K562 (cell line): ENCODE data around the gene CSRNP2. TPM values are rescaled to one million over a fixed set of nuclear protein-coding genes. Genes with fewer than 3 reads are reported as not detected.

ENCODE experiments used
- ATAC-seq: fragments of 200-7000 bp; cut with Tn5 transposase; 3 replicates; pipeline ENCODE4 v1.9.1; 2020; ENCODE audit warnings: moderate library complexity
- BruUV-seq: library from RNA; stranded (reverse); fragments of 400-500 nt; replicated peaks from 2 replicates; lab custom pipeline; 2021; lab: Mats Ljungman, UMichigan
- CTCF ChIA-PET: fragments of 300-600 bp; formaldehyde crosslinking; extraction: SDS; loops from one replicate; lab custom pipeline; 2021; ENCODE audit warnings: low intra/inter-chr PET ratio; lab: Yijun Ruan, JAX
- POLR2A ChIA-PET: fragments of 300-600, 350-650 bp; sonication (Branson Sonifier 250); formaldehyde crosslinking; extraction: SDS; loops from one replicate; lab custom pipeline; 2021; ENCODE audit warnings: antibody characterized with exemption, inconsistent platforms; lab: Yijun Ruan, JAX
- DNase-seq, 4 experiments: peaks; one replicate each; pipeline versions ENCODE4 v3.0.0 to v3.0.0-alpha.2; 2011 to 2018; ENCODE audit warnings: low spot score in 3 of 4, mixed read lengths in 3 of 4; ENCODE audit errors: extremely low read depth in 1 of 4
- FAIRE-seq: peaks from 2 replicates; lab custom pipeline; 2011; peaks lifted over from hg19 to GRCh38; lab: Jason Lieb, UNC
- H2AFZ ChIP-seq: 2 replicates; pipeline ENCODE4 v1.6.0; 2011; ENCODE audit warnings: low read depth, low read length, control low read depth, inconsistent platforms
- H3K27ac ChIP-seq: fragments of 200-600 bp; 3 replicates; pipeline ENCODE4 v1.8.0; 2011; ENCODE audit warnings: low read depth, mild to moderate bottlenecking, control low read depth, inconsistent platforms, low read length, moderate library complexity, mixed read lengths; ENCODE audit errors: extremely low read depth
- H3K27me3 ChIP-seq, 2 experiments: fragments of 300-600 bp in 1 of 2; 2 replicates in 1 of 2; 3 replicates in 1 of 2; pipeline versions ENCODE4 v1.6.0 to v1.8.0; 2011; ENCODE audit warnings: inconsistent platforms in 2 of 2, low read length in 2 of 2, mild to moderate bottlenecking in 1 of 2, mixed read lengths in 1 of 2, moderate library complexity in 1 of 2; ENCODE audit not compliant: control insufficient read depth in 2 of 2, insufficient read depth in 2 of 2
- H3K36me3 ChIP-seq: fragments of 300-600 bp; 3 replicates; pipeline ENCODE4 v1.8.0; 2011; ENCODE audit warnings: mild to moderate bottlenecking, low read length, inconsistent platforms; ENCODE audit not compliant: control insufficient read depth, insufficient read depth
- H3K4me1 ChIP-seq, 2 experiments: fragments of 200-600 bp in 1 of 2; replicated peaks in 1 of 2; 2 replicates in 1 of 2; 3 replicates in 1 of 2; pipeline versions ENCODE4 v1.5.1 to v1.8.0; 2011; ENCODE audit warnings: inconsistent platforms in 2 of 2, low read length in 2 of 2, mild to moderate bottlenecking in 1 of 2, mixed read lengths in 1 of 2, moderate library complexity in 1 of 2; ENCODE audit not compliant: control insufficient read depth in 2 of 2, insufficient read depth in 2 of 2
- H3K4me2 ChIP-seq: 2 replicates; pipeline ENCODE4 v1.6.1; 2011; ENCODE audit warnings: low read length, control low read depth, inconsistent platforms, mixed read lengths; ENCODE audit not compliant: insufficient read depth
- H3K4me3 ChIP-seq: fragments of 200-600 bp; sonication (generic), shearing (Covaris generic); 2 replicates; pipeline ENCODE4 v1.5.1; 2016; ENCODE audit warnings: control low read depth, inconsistent platforms
- H3K79me2 ChIP-seq: fragments of 200-600 bp; 3 replicates; pipeline ENCODE4 v1.8.0; 2011; ENCODE audit warnings: low read length, inconsistent platforms; ENCODE audit not compliant: control insufficient read depth, insufficient read depth
- H3K9ac ChIP-seq, 2 experiments: 2 replicates each; pipeline versions ENCODE4 v1.6.0 to v1.6.1; 2011; ENCODE audit warnings: low read depth in 2 of 2, low read length in 2 of 2, control low read depth in 1 of 2, inconsistent platforms in 1 of 2, mild to moderate bottlenecking in 1 of 2, mixed read lengths in 1 of 2; ENCODE audit not compliant: insufficient read depth in 1 of 2
- H3K9me1 ChIP-seq: one replicate; pipeline ENCODE4 v1.6.0; 2011; ENCODE audit warnings: inconsistent platforms, mild to moderate bottlenecking, low read length, moderate library complexity; ENCODE audit not compliant: control insufficient read depth, insufficient read depth
- H3K9me3 ChIP-seq: replicated peaks from 2 replicates; pipeline ENCODE4 v1.5.1; 2011; ENCODE audit warnings: low read depth, low read length, inconsistent platforms; ENCODE audit not compliant: control insufficient read depth, insufficient read depth
- H4K20me1 ChIP-seq: replicated peaks from 2 replicates; pipeline ENCODE4 v1.6.1; 2011; ENCODE audit warnings: low read length, inconsistent platforms, mixed read lengths; ENCODE audit not compliant: control insufficient read depth, insufficient read depth
- GTF3C2 ChIP-seq: IDR thresholded peaks from 3 replicates; pipeline ENCODE4 v1.6.1; 2011; ENCODE audit warnings: borderline replicate concordance, mild to moderate bottlenecking, moderate library complexity; ENCODE audit not compliant: insufficient read length; ENCODE audit errors: extremely low read depth
- HNRNPLL ChIP-seq: fragments of 200-400 bp; formaldehyde crosslinking; IDR thresholded peaks from 2 replicates; pipeline ENCODE4 v1.6.1; 2017; ENCODE audit warnings: low read length, low read depth, mild to moderate bottlenecking; ENCODE audit not compliant: poor library complexity, severe bottlenecking
- JUND ChIP-seq, 2 experiments: IDR thresholded peaks; 2 replicates in 1 of 2; 3 replicates in 1 of 2; pipeline ENCODE4 v1.6.1; 2011; ENCODE audit warnings: borderline replicate concordance in 2 of 2, low read depth in 2 of 2, low read length in 2 of 2, improper control_type of control experiment in 1 of 2, missing biosample characterization in 1 of 2, missing genetic modification characterization in 1 of 2, missing genetic modification reagents in 1 of 2
- NCOA1 ChIP-seq: fragments of 450-650 bp; IDR thresholded peaks from 2 replicates; pipeline ENCODE4 v1.6.1; 2016; ENCODE audit warnings: low read depth
- NFATC3 ChIP-seq: fragments of 450-650 bp; IDR thresholded peaks from 2 replicates; pipeline ENCODE4 v1.6.1; 2017; ENCODE audit warnings: mild to moderate bottlenecking
- NR2C1 ChIP-seq, 2 experiments: fragments of 450-650 bp; IDR thresholded peaks; 2 replicates each; pipeline ENCODE4 v1.6.1; 2017; ENCODE audit warnings: mild to moderate bottlenecking in 2 of 2, antibody characterized with exemption in 1 of 2, inconsistent platforms in 1 of 2, missing compliant biosample characterization in 1 of 2, missing genetic modification characterization in 1 of 2
- SMC3 ChIP-seq: conservative IDR thresholded peaks from 2 replicates; pipeline ENCODE4 v1.6.1; 2011; ENCODE audit warnings: low read depth, low read length, improper control_type of control experiment; ENCODE audit not compliant: insufficient read depth
- THRB ChIP-seq: fragments of 450-650 bp; formaldehyde crosslinking; conservative IDR thresholded peaks from 2 replicates; pipeline ENCODE4 v1.4.0; 2022; ENCODE audit warnings: mild to moderate bottlenecking, missing genetic modification characterization
- WGBS: fragments of 100-300 bp; shearing (Covaris generic); methylation state at CpG from one replicate; pipeline ENCODE4 v1.1.6; 2016; ENCODE audit warnings: low coverage, mixed read lengths; ENCODE audit not compliant: insufficient coverage; ENCODE audit errors: missing lambda C conversion rate; 5-methylcytosine and 5-hydroxymethylcytosine counted together
- in situ Hi-C: fragments of 300-500 bp; cut with MboI; formaldehyde crosslinking; loops from 4 replicates; pipeline ENCODE4 v1.15.0; 2018; ENCODE audit warnings: inconsistent platforms, mixed read lengths
- intact Hi-C: fragments of 100-400 bp; cut with micrococcal nuclease; formaldehyde crosslinking; loops from 2 replicates; pipeline ENCODE4 v1.14.2; 2022
- polyA plus RNA-seq, 8 experiments: library from polyadenylated mRNA; depleted of rRNA in 4 of 8; stranded (reverse) in 5 of 8; unstranded in 3 of 8; fragments of >200 nt; fragmentation: Nextera tagmentation in 2 of 8; fragmentation: Illumina TruSeq in 1 of 8; extraction: Ambion mirVana in 2 of 8; extraction: Trizol in 1 of 8; gene quantifications; 2 replicates each; pipeline versions ENCODE4 v1.2.1 to v1.2.3, GENCODE V29; 2011 to 2014; ENCODE audit warnings: inconsistent platforms in 1 of 8, missing spikeins in 1 of 8
- total RNA-seq, 7 experiments: library from RNA; depleted of rRNA in 6 of 7; stranded (reverse); fragments of >200 nt in 6 of 7; fragmentation: Illumina TruSeq in 2 of 7; extraction: Trizol in 2 of 7; gene quantifications; 2 replicates each; pipeline versions ENCODE4 v1.2.1 to v1.2.3, GENCODE V29; 2011 to 2021; ENCODE audit warnings: low replicate concordance in 1 of 7

CSRNP2 gene
- total and polyA plus RNA-seq, 9 of the 15 experiments (the other 6 are each of a cell fraction or from before 2014, with no cell fraction given) = 1.6 to 13.9 (median 5.9) TPM

GRCh38 chr12:51075390-51075789, 8.0 kb downstream of the CSRNP2 start:
- H3K4me1 ChIP-seq = peaks cover 3 to 5% of the 10 kb centered on the region in 2 experiments; a peak in 2 of 5 replicates
- 0 out of 3 replicates have a peak, but pooled peaks cover 4% of the 10 kb centered on the region for H3K79me2 ChIP-seq
- no peak overlapping the region for H3K4me3 ChIP-seq
- H3K4me2 ChIP-seq = no peak overlapping the region
- ATAC-seq (no peak), FAIRE-seq (no peak), DNase-seq (no peak)
- no peak overlapping the region for H3K27ac ChIP-seq
- intact Hi-C loops = no loop called here
- H4K20me1 ChIP-seq = 0 out of 2 replicates have a peak, but pooled peaks cover 8% of the 10 kb centered on the region
- no peaks in the 10 kb centered on the region for H3K27me3 ChIP-seq
- 89% methylated on average over 5 of the region's 5 CpGs for WGBS
- TF ChIP-seq NFATC3 = no peak
- no peak for TF ChIP-seq THRB (CRISPR knock-in tag)
- no peak for TF ChIP-seq JUND (IDR thresholded peaks at IDR 0.05; ENCODE audit: borderline replicate concordance, low read depth, low read length)
- TF ChIP-seq JUND (tag; IDR thresholded peaks at IDR 0.05; ENCODE audit: borderline replicate concordance, low read depth, low read length) = no peak
- no peak for TF ChIP-seq HNRNPLL
- no peak for TF ChIP-seq NCOA1
- TF ChIP-seq SMC3 = no peak
- TF ChIP-seq NR2C1 (IDR thresholded peaks at IDR 0.05) = no peak
- no peak for TF ChIP-seq NR2C1 (tag; IDR thresholded peaks at IDR 0.05)
- TF ChIP-seq GTF3C2 = no peak
- no peak overlapping the region for H2AFZ ChIP-seq
- peaks cover 18% of the 10 kb centered on the region; the same call in 1 of the 3 replicates for H3K36me3 ChIP-seq
- H3K9ac ChIP-seq = no peak overlapping the region
- BruUV-seq = no TSS peak
- ChIA-PET POLR2A (interaction anchor here (0.7 to 1.5 kb wide), 5 partner anchors 11 to 310 kb away, joined by 3 to 12 read pairs (median 3); no protein-coding TSS in a partner anchor), CTCF (no interaction called here)
- in situ Hi-C loops = no loop called here
- H3K9me3 ChIP-seq = no peaks in the 10 kb centered on the region
- H3K9me1 ChIP-seq = no peaks in the 10 kb centered on the region
